Loucy (cell line): Measurements from ENCODE around the gene DGKI.

Source experiments
- H2AFZ ChIP-seq: fragments of 200-600 bp; sonication (generic); 2 replicates; pipeline ENCODE4 v1.6.0; 2016; ENCODE audit warnings: antibody characterized with exemption, mild to moderate bottlenecking, low read length, moderate library complexity
- H3F3A ChIP-seq: fragments of 200-600 bp; 2 replicates; pipeline ENCODE4 v1.6.0; 2016; ENCODE audit warnings: antibody characterized with exemption, low read depth, mild to moderate bottlenecking
- H3K27me3 ChIP-seq: fragments of 200-600 bp; sonication (generic); 2 replicates; pipeline ENCODE4 v1.6.1; 2014; ENCODE audit warnings: low read length, mild to moderate bottlenecking; ENCODE audit not compliant: insufficient read depth, poor library complexity, severe bottlenecking
- H3K36me3 ChIP-seq: fragments of 200-600 bp; sonication (generic); 2 replicates; pipeline ENCODE4 v1.6.1; 2016; ENCODE audit warnings: low read length; ENCODE audit not compliant: insufficient read depth
- H3K4me1 ChIP-seq: fragments of 200-600 bp; sonication (generic); 2 replicates; pipeline ENCODE4 v1.5.1; 2014; ENCODE audit warnings: low read length, mild to moderate bottlenecking; ENCODE audit not compliant: insufficient read depth, poor library complexity, severe bottlenecking
- H3K4me2 ChIP-seq: fragments of 200-600 bp; sonication (generic); 2 replicates; pipeline ENCODE4 v1.6.0; 2014; ENCODE audit warnings: antibody characterized with exemption, low read length, low read depth, mild to moderate bottlenecking; ENCODE audit not compliant: poor library complexity, severe bottlenecking
- H3K4me3 ChIP-seq: fragments of 200-600 bp; sonication (generic); 2 replicates; pipeline ENCODE4 v1.5.1; 2014; ENCODE audit warnings: low read length, mild to moderate bottlenecking, mixed read lengths; ENCODE audit not compliant: poor library complexity, severe bottlenecking
- H3K79me2 ChIP-seq: fragments of 200-600 bp; sonication (generic); 2 replicates; pipeline ENCODE4 v1.6.1; 2014; ENCODE audit warnings: low read length; ENCODE audit not compliant: insufficient read depth
- H3K9ac ChIP-seq: fragments of 200-600 bp; sonication (generic); 2 replicates; pipeline ENCODE4 v1.6.0; 2014; ENCODE audit warnings: mild to moderate bottlenecking, low read depth, low read length, moderate library complexity; ENCODE audit not compliant: poor library complexity, severe bottlenecking
- H3K9me2 ChIP-seq: fragments of 200-600 bp; sonication (generic); replicated peaks from 2 replicates; pipeline ENCODE4 v1.6.1; 2016; ENCODE audit warnings: low read depth, low read length, mixed read lengths
- H3K9me3 ChIP-seq: fragments of 200-600 bp; sonication (generic); 2 replicates; pipeline ENCODE4 v1.6.1; 2014; ENCODE audit warnings: mild to moderate bottlenecking, antibody characterized with exemption, low read length, low read depth; ENCODE audit not compliant: insufficient read depth
- H4K20me1 ChIP-seq: fragments of 200-600 bp; sonication (generic); 2 replicates; pipeline ENCODE4 v1.6.0; 2014; ENCODE audit warnings: antibody characterized with exemption, low read length, mild to moderate bottlenecking; ENCODE audit not compliant: insufficient read depth, poor library complexity, severe bottlenecking
- CTCF ChIP-seq: fragments of 200-600 bp; sonication (generic); conservative IDR thresholded peaks from 2 replicates; pipeline ENCODE4 v1.5.1; 2014; ENCODE audit warnings: mild to moderate bottlenecking, antibody characterized with exemption, low read length
- EZH2phosphoT487 ChIP-seq: fragments of 200-600 bp; IDR thresholded peaks from 2 replicates; pipeline ENCODE4 v1.6.1; 2018; ENCODE audit warnings: antibody characterized with exemption, mild to moderate bottlenecking, moderate library complexity, borderline replicate concordance

The DGKI gene

GRCh38 chr7:137619181-137619580, 227.6 kb downstream of the DGKI start:
- Histone ChIP-seq H3K79me2 (no peaks in the 10 kb centered on the region), H3K9ac (no peak overlapping the region), H3F3A (no peaks in the 10 kb centered on the region)

GRCh38 chr7:137618748-137619147, 228.0 kb downstream of the DGKI start:
- Histone ChIP-seq H3K36me3 (no peaks in the 10 kb centered on the region), H3K27me3 (no peaks in the 10 kb centered on the region), H3K4me2 (no peak overlapping the region), H2AFZ (no peak overlapping the region), H3K4me1 (no peaks in the 10 kb centered on the region), H3K9ac (no peak overlapping the region), H3F3A (no peaks in the 10 kb centered on the region), H4K20me1 (no peaks in the 10 kb centered on the region), H3K79me2 (no peaks in the 10 kb centered on the region), H3K9me2 (no peaks in the 10 kb centered on the region), H3K9me3 (no peaks in the 10 kb centered on the region), H3K4me3 (no peak overlapping the region)
- no peak for TF ChIP-seq CTCF
- no peak for TF ChIP-seq EZH2phosphoT487

More at GRCh38 chr7:137619181-137619580, 227.6 kb downstream of the DGKI start:
- Histone ChIP-seq H3K4me2 (no peak overlapping the region), H2AFZ (no peak overlapping the region), H3K9me2 (no peaks in the 10 kb centered on the region), H3K9me3 (no peaks in the 10 kb centered on the region), H3K27me3 (no peaks in the 10 kb centered on the region), H3K4me1 (no peaks in the 10 kb centered on the region), H3K4me3 (no peak overlapping the region), H4K20me1 (no peaks in the 10 kb centered on the region), H3K36me3 (no peaks in the 10 kb centered on the region)
- TF ChIP-seq EZH2phosphoT487: no peak
- TF ChIP-seq CTCF: no peak

GRCh38 chr7:137613006-137613525, 233.7 kb downstream of the DGKI start:
- H3K4me3 ChIP-seq: no peak overlapping the region
- H3K4me2 ChIP-seq: no peak overlapping the region
- H3F3A ChIP-seq: no peaks in the 10 kb centered on the region
- no peak overlapping the region for H2AFZ ChIP-seq
- H3K9ac ChIP-seq: no peak overlapping the region
- no peaks in the 10 kb centered on the region for H4K20me1 ChIP-seq
- H3K9me3 ChIP-seq: no peaks in the 10 kb centered on the region
- H3K36me3 ChIP-seq: no peaks in the 10 kb centered on the region
- H3K4me1 ChIP-seq: no peaks in the 10 kb centered on the region
- H3K9me2 ChIP-seq: no peaks in the 10 kb centered on the region
- H3K79me2 ChIP-seq: no peaks in the 10 kb centered on the region
- TF ChIP-seq EZH2phosphoT487: no peak
- H3K27me3 ChIP-seq: no peaks in the 10 kb centered on the region

- Histone ChIP-seq H3K4me2 (no peak overlapping the region), H3K4me1 (no peaks in the 10 kb centered on the region), H3K27me3 (no peaks in the 10 kb centered on the region), H3K79me2 (no peaks in the 10 kb centered on the region), H3K36me3 (no peaks in the 10 kb centered on the region), H3K4me3 (no peak overlapping the region), H3K9me3 (no peaks in the 10 kb centered on the region), H4K20me1 (no peaks in the 10 kb centered on the region), H3K9ac (no peak overlapping the region), H2AFZ (no peak overlapping the region), H3K9me2 (no peaks in the 10 kb centered on the region), H3F3A (no peaks in the 10 kb centered on the region)
- TF ChIP-seq CTCF (no peak), EZH2phosphoT487 (no peak)
Observed at GRCh38 chr7:137611606-137612005, 235.2 kb downstream of the DGKI start.
